A673 (cell line): Measurements from ENCODE around the gene UHRF1. TPM values are rescaled to one million over a fixed set of nuclear protein-coding genes. Genes with fewer than 3 reads are reported as not detected.

ENCODE experiments used
- BruUV-seq: library from RNA; stranded (reverse); fragments of 400-500 nt; replicated peaks from 2 replicates; lab custom pipeline; 2021; lab: Mats Ljungman, UMichigan
- CTCF ChIA-PET: fragments of 300-600 bp; sonication (Branson Sonifier 250); formaldehyde crosslinking; loops from one replicate; lab custom pipeline; 2022; ENCODE audit warnings: antibody characterized with exemption; lab: Charles Lee
- POLR2A ChIA-PET: fragments of 300-600 bp; sonication (Branson Sonifier 250); formaldehyde crosslinking; loops from one replicate; lab custom pipeline; 2022; ENCODE audit warnings: antibody characterized with exemption; ENCODE audit not compliant: low non-redundant PET; lab: Charles Lee
- DNase-seq: peaks from one replicate; pipeline ENCODE4 v3.0.0-alpha.2; 2015; ENCODE audit warnings: low spot score
- H3K27ac ChIP-seq: fragments of 200-600 bp; sonication (generic); 2 replicates; pipeline ENCODE4 v1.5.1; 2016; ENCODE audit warnings: mixed run types, low read depth, mild to moderate bottlenecking, mixed read lengths, antibody characterized with exemption, low read length; ENCODE audit not compliant: poor library complexity, severe bottlenecking
- H3K27me3 ChIP-seq: fragments of 200-600 bp; sonication (generic); replicated peaks from 2 replicates; pipeline ENCODE4 v1.6.1; 2017; ENCODE audit warnings: mixed run types, low read depth, mild to moderate bottlenecking, mixed read lengths, antibody characterized with exemption, low read length; ENCODE audit not compliant: insufficient read depth, poor library complexity
- H3K36me3 ChIP-seq: fragments of 200-600 bp; sonication (generic); 2 replicates; pipeline ENCODE4 v1.6.1; 2016; ENCODE audit warnings: mixed run types, mild to moderate bottlenecking, mixed read lengths, antibody characterized with exemption, low read length; ENCODE audit not compliant: insufficient read depth, poor library complexity, severe bottlenecking
- H3K4me1 ChIP-seq: fragments of 200-600 bp; sonication (generic); 2 replicates; pipeline ENCODE4 v1.6.1; 2017; ENCODE audit warnings: mixed run types, mild to moderate bottlenecking, mixed read lengths, antibody characterized with exemption, low read length; ENCODE audit not compliant: insufficient read depth, poor library complexity, severe bottlenecking
- H3K4me3 ChIP-seq: fragments of 200-600 bp; sonication (generic); 2 replicates; pipeline ENCODE4 v1.5.1; 2016; ENCODE audit warnings: low read depth, mixed run types, mild to moderate bottlenecking, mixed read lengths, low read length; ENCODE audit not compliant: poor library complexity, severe bottlenecking
- H3K9me3 ChIP-seq: fragments of 200-600 bp; sonication (generic); 2 replicates; pipeline ENCODE4 v1.6.1; 2016; ENCODE audit warnings: mixed run types, low read depth, mild to moderate bottlenecking, mixed read lengths, antibody characterized with exemption, low read length; ENCODE audit not compliant: poor library complexity, severe bottlenecking
- EZH2 ChIP-seq: fragments of 200-600 bp; sonication (generic); IDR thresholded peaks from 2 replicates; pipeline ENCODE4 v1.6.1; 2017; ENCODE audit warnings: borderline replicate concordance, low read depth, mild to moderate bottlenecking, mixed read lengths, antibody characterized with exemption, low read length; ENCODE audit not compliant: poor library complexity, severe bottlenecking
- intact Hi-C: fragments of 100-400 bp; cut with micrococcal nuclease; formaldehyde crosslinking; loops from one replicate; pipeline ENCODE4 v1.10.0; 2022; ENCODE audit not compliant: unreplicated experiment
- total RNA-seq: library from RNA; stranded (reverse); gene quantifications from 2 replicates; pipeline ENCODE4 v1.2.3, GENCODE V29; 2021
- TF ChIP-seq, protein P1 (sequence below): fragments of 300-800, 200-600 bp; sonication (generic); conservative IDR thresholded peaks from 2 replicates; pipeline ENCODE4 v1.5.1; 2017; ENCODE audit warnings: low read depth, mild to moderate bottlenecking, antibody characterized with exemption, low read length, moderate library complexity, mixed read lengths

UHRF1 gene
- total RNA-seq, 1 experiment from 2014 or later, result 203 TPM

DNA sequence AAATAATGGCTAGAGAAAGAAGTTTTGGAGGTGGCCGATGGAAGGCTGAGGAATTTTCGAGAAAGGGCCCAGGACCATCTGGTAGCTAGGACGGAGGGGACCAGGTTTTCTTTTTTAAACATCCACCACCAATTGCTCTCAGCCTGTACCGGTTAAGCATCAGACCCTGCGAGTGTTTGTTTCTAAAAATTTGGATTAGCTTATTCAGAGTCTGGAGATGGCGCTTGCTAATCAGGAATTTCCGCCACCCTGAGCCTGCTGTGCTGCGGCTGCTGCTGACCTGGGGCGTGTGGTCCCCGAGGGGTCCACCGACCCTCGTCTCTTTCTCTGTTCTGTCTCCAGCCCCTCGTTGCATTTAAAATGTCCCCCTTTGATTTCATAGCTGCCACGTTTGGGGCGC is 2.0 kb downstream of the UHRF1 start:
- H3K9me3 ChIP-seq, result no peaks in the 10 kb centered on the region
- peak overlapping the region; percentile 91 for H3K27ac ChIP-seq
- intact Hi-C loops, result loop anchor here (2.0 kb wide), 2 partner anchors 39 to 101 kb away; no protein-coding TSS in a partner anchor
- peak; percentile 36 for DNase-seq
- H3K4me1 ChIP-seq, result peaks cover 40% of the 10 kb centered on the region
- ChIA-PET CTCF (interaction anchor here (0.5 to 2.3 kb wide), 6 partner anchors 38 to 1116 kb away, joined by 3 to 25 read pairs (median 6); no protein-coding TSS in a partner anchor), POLR2A (interaction anchor here (0.6 to 1.0 kb wide), 3 partner anchors 101 to 407 kb away, joined by 3 to 4 read pairs (median 3); no protein-coding TSS in a partner anchor)
- peak overlapping the region; percentile 62 for H3K4me3 ChIP-seq
- H3K27me3 ChIP-seq, result no peaks in the 10 kb centered on the region
- TF ChIP-seq EZH2, result no peak
- TF ChIP-seq, protein P1, sequence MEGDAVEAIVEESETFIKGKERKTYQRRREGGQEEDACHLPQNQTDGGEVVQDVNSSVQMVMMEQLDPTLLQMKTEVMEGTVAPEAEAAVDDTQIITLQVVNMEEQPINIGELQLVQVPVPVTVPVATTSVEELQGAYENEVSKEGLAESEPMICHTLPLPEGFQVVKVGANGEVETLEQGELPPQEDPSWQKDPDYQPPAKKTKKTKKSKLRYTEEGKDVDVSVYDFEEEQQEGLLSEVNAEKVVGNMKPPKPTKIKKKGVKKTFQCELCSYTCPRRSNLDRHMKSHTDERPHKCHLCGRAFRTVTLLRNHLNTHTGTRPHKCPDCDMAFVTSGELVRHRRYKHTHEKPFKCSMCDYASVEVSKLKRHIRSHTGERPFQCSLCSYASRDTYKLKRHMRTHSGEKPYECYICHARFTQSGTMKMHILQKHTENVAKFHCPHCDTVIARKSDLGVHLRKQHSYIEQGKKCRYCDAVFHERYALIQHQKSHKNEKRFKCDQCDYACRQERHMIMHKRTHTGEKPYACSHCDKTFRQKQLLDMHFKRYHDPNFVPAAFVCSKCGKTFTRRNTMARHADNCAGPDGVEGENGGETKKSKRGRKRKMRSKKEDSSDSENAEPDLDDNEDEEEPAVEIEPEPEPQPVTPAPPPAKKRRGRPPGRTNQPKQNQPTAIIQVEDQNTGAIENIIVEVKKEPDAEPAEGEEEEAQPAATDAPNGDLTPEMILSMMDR, result no peak
- H3K36me3 ChIP-seq, result peaks cover 54% of the 10 kb centered on the region
- TSS peak; percentile 19 for BruUV-seq

GRCh38 chr19:4911786-4912672 is 2.7 kb downstream of the UHRF1 start:
- H3K36me3 ChIP-seq, result peaks cover 61% of the 10 kb centered on the region
- intact Hi-C loops, result loop anchor here (2.0 kb wide), 2 partner anchors 39 to 101 kb away; no protein-coding TSS in a partner anchor
- CTCF ChIA-PET, result interaction anchor here (0.5 to 2.3 kb wide), 7 partner anchors 22 to 1117 kb away, joined by 3 to 25 read pairs (median 10); no protein-coding TSS in a partner anchor
- H3K4me1 ChIP-seq, result peaks cover 40% of the 10 kb centered on the region
- POLR2A ChIA-PET, result interaction anchor here (0.6 to 1.0 kb wide), 3 partner anchors 31 to 102 kb away, joined by 3 to 7 read pairs (median 4); no protein-coding TSS in a partner anchor
- H3K9me3 ChIP-seq, result no peaks in the 10 kb centered on the region
- no TSS peak for BruUV-seq
- H3K27ac ChIP-seq, result peak overlapping the region; percentile 91
- TF ChIP-seq, protein P1, result peak; percentile 79
- no peak for TF ChIP-seq EZH2
- H3K4me3 ChIP-seq, result peak overlapping the region; percentile 62
- H3K27me3 ChIP-seq, result no peaks in the 10 kb centered on the region
- peak; percentile 88 for DNase-seq

- CTCF ChIA-PET, result interaction anchor here (0.6 kb wide), 2 partner anchors 42 to 186 kb away, joined by 3 to 7 read pairs; no protein-coding TSS in a partner anchor
- TF ChIP-seq EZH2, result no peak
- TF ChIP-seq, protein P1, result no peak
These were observed 4.9 kb downstream of the UHRF1 start for GRCh38 chr19:4913996-4914735.

More at GRCh38 chr19:4913996-4914735, 4.9 kb downstream of the UHRF1 start:
- H3K4me3 ChIP-seq, result no peak overlapping the region
- peaks cover 34% of the 10 kb centered on the region for H3K4me1 ChIP-seq
- peaks cover 71% of the 10 kb centered on the region for H3K36me3 ChIP-seq
- POLR2A ChIA-PET, result no interaction called here
- no peak for DNase-seq
- no TSS peak for BruUV-seq
- H3K9me3 ChIP-seq, result no peaks in the 10 kb centered on the region
- H3K27ac ChIP-seq, result peak overlapping the region; percentile 13
- no peaks in the 10 kb centered on the region for H3K27me3 ChIP-seq
- intact Hi-C loops, result no loop called here
